Natural killer cell (primary cell): ENCODE data around the gene NUDT13. TPM values are rescaled to one million over a fixed set of nuclear protein-coding genes. Genes with fewer than 3 reads are reported as not detected.

Experiments used
- ATAC-seq, 3 donors: fragments of 150-1000 bp in 2 of 3; fragments of 200-7000 bp in 1 of 3; cut with Tn5 transposase; 1 replicate in 1 of 3; 2 replicates in 2 of 3; pipeline ENCODE4 v1.10.0; 2021; ENCODE audit warnings: mild to moderate bottlenecking in 2 of 3, moderate library complexity in 2 of 3
- DNase-seq, 2 donors: peaks; one replicate each; pipeline versions ENCODE4 v3.0.0 to v3.0.0-alpha.2; 2013 to 2021; ENCODE audit warnings: mixed read lengths in 1 of 2
- H3K27ac ChIP-seq: one replicate; pipeline ENCODE4 v1.5.1; 2013; ENCODE audit warnings: mild to moderate bottlenecking, low read length
- H3K27me3 ChIP-seq: one replicate; pipeline ENCODE4 v1.6.1; 2013; ENCODE audit warnings: low read length; ENCODE audit not compliant: control insufficient read depth, insufficient read depth
- H3K36me3 ChIP-seq: one replicate; pipeline ENCODE4 v1.6.1; 2013; ENCODE audit warnings: low read length; ENCODE audit not compliant: control insufficient read depth, insufficient read depth
- H3K4me1 ChIP-seq: one replicate; pipeline ENCODE4 v1.6.1; 2013; ENCODE audit warnings: low read length; ENCODE audit not compliant: control insufficient read depth, insufficient read depth
- H3K4me3 ChIP-seq: one replicate; pipeline ENCODE4 v1.5.1; 2013; ENCODE audit warnings: low read length
- H3K9me3 ChIP-seq: one replicate; pipeline ENCODE4 v1.6.1; 2013; ENCODE audit warnings: low read length; ENCODE audit not compliant: control insufficient read depth, insufficient read depth
- H3K27ac Mint-ChIP-seq, 2 donors: one replicate each; pipeline ENCODE4 v1.8.0; 2022; ENCODE audit warnings: mild to moderate bottlenecking in 2 of 2, mixed read lengths in 2 of 2, moderate library complexity in 1 of 2
- H3K27me3 Mint-ChIP-seq, 2 donors: one replicate each; pipeline ENCODE4 v1.8.0; 2022; ENCODE audit warnings: low read depth in 2 of 2, mixed read lengths in 2 of 2
- H3K36me3 Mint-ChIP-seq: one replicate; pipeline ENCODE4 v1.8.0; 2022; ENCODE audit warnings: mixed read lengths
- H3K4me1 Mint-ChIP-seq, 2 donors: one replicate each; pipeline ENCODE4 v1.8.0; 2022; ENCODE audit warnings: mixed read lengths in 2 of 2
- H3K4me3 Mint-ChIP-seq: one replicate; pipeline ENCODE4 v1.8.0; 2022; ENCODE audit warnings: mild to moderate bottlenecking, moderate library complexity, mixed read lengths
- H3K9me3 Mint-ChIP-seq, 2 donors: one replicate each; pipeline ENCODE4 v1.8.0; 2022; ENCODE audit warnings: mixed read lengths in 2 of 2
- WGBS: methylation state at CpG from one replicate; pipeline ENCODE4 v1.1.7; 2013; ENCODE audit warnings: missing lambda C conversion rate; ENCODE audit not compliant: insufficient coverage; 5-methylcytosine and 5-hydroxymethylcytosine counted together
- intact Hi-C: fragments of 100-400 bp; cut with micrococcal nuclease; formaldehyde crosslinking; loops from one replicate; pipeline ENCODE4 v1.14.2; 2022
- total RNA-seq, 4 donors: library from RNA; stranded (reverse); fragments of 120-200 nt in 1 of 4; gene quantifications; one replicate each; pipeline versions ENCODE4 v1.2.3 to v1.2.4, GENCODE V29; 2013 to 2022
- TF ChIP-seq, protein P1 (sequence below): fragments of 200-600 bp; IDR thresholded peaks from one replicate; pipeline ENCODE4 v1.8.0; 2022; ENCODE audit warnings: antibody characterized with exemption

The NUDT13 gene
- 1 to 10 TPM in 1 of 3 donors, under 1 TPM in 2; 0.35 to 1.3 (median 0.65) TPM for total RNA-seq
- 2.9 TPM for total RNA-seq (2013)

DNA sequence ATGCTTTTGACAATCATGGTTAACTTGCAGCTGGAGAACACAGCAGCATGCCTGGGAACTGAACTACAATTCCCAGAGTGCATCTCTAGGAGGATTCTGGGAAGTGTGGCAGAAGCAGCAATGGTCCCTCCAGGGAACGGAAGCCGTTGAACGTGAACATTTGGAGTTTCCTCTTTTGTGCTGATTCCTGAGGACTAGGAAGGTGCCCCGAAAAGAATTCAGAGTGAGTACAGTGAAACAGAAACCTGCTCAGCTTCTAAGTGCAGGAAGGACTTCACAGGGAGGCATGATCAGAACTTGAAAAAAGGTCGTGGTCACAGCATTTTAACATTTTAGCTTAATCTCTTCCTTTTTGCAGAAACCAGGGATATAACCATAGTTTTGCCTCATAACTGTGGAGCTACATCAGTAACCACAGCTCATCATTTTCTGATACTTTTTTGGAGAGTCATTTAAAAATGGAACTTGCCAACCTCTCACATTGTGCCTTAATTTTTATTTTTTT is at the start of gene NUDT13:
Gene NUDT13 (plus strand): TSS at position 111 of the 505 bp plus-strand sequence. CDS start 3,911 bp downstream, outside the sequence.
- H3K36me3 Mint-ChIP-seq: no peaks in the 10 kb centered on the region
- peaks cover 5% of the 10 kb centered on the region for H3K4me1 ChIP-seq
- DNase-seq (peak in 1 of 2 donors; percentile 79), ATAC-seq (peak; percentile 60 to 88 (median 64))
- H3K9me3 ChIP-seq: no peaks in the 10 kb centered on the region
- intact Hi-C loops: no loop called here
- 2% methylated on average over 5 of the region's 5 CpGs for WGBS
- peaks cover 0 to 12% of the 10 kb centered on the region in 2 donors for H3K4me1 Mint-ChIP-seq
- peak within 1 kb of the TSS; percentile 30 for H3K4me3 ChIP-seq
- TF ChIP-seq, protein P1, sequence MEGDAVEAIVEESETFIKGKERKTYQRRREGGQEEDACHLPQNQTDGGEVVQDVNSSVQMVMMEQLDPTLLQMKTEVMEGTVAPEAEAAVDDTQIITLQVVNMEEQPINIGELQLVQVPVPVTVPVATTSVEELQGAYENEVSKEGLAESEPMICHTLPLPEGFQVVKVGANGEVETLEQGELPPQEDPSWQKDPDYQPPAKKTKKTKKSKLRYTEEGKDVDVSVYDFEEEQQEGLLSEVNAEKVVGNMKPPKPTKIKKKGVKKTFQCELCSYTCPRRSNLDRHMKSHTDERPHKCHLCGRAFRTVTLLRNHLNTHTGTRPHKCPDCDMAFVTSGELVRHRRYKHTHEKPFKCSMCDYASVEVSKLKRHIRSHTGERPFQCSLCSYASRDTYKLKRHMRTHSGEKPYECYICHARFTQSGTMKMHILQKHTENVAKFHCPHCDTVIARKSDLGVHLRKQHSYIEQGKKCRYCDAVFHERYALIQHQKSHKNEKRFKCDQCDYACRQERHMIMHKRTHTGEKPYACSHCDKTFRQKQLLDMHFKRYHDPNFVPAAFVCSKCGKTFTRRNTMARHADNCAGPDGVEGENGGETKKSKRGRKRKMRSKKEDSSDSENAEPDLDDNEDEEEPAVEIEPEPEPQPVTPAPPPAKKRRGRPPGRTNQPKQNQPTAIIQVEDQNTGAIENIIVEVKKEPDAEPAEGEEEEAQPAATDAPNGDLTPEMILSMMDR: no peak
- H3K27ac ChIP-seq: peak within 1 kb of the TSS; percentile 29
- H3K27me3 Mint-ChIP-seq: no peaks in the 10 kb centered on the region
- peak within 1 kb of the TSS; percentile 93 for H3K4me3 Mint-ChIP-seq
- H3K9me3 Mint-ChIP-seq: no peaks in the 10 kb centered on the region
- H3K27me3 ChIP-seq: no peaks in the 10 kb centered on the region
- H3K27ac Mint-ChIP-seq: peak within 1 kb of the TSS; percentile 80 to 86
- no peaks in the 10 kb centered on the region for H3K36me3 ChIP-seq

DNA sequence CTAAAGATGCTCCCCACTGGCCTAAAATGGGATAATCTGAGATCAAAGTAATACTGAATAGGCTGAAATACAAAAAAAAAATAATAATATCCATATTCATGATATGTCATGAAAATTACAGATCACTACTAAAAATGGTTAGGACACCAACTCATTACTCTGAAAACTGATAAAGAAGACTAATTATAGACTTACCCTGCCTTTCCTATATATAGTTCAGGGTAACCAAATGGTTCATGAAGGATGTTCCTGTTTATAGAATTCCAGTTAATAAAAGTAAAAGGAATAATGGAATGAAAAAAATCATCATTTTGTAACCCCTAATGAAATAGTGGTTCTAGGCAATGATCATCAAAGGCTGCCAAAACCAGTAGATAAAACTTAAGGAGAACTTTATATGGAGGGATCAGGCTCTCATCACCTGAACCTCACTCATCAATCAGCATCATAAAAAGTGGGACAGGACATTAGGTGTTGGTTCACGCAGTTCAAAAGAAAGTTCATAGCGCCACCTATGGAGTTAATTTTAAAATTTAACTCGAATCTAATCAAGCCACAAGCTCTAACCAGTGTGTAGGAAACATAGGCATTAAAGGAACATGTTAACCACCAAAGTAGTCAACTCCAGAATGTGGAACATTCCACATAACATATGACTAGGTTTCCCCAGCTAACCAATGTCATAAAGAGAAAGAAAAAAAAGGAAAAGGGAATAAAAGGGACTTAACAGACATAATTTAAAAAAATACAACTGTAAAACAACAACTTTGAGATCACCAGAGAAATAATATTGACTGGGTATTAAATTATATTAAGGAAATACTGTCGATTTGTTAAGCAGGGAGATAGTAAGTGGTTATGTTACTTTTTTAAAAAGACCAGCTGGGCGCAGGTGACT is 49.3 kb upstream of the NUDT13 start:
- no peak overlapping the region for H3K27ac ChIP-seq
- Mint-ChIP-seq H3K4me1 (peaks cover 7 to 9% of the 10 kb centered on the region in 2 donors), H3K9me3 (no peaks in the 10 kb centered on the region), H3K27me3 (no peaks in the 10 kb centered on the region), H3K4me3 (no peak overlapping the region), H3K36me3 (no peaks in the 10 kb centered on the region), H3K27ac (peak overlapping the region in 1 of 2 donors; percentile 1)
- DNase-seq: peak in 1 of 2 donors; percentile 56
- H3K9me3 ChIP-seq: no peaks in the 10 kb centered on the region
- no peaks in the 10 kb centered on the region for H3K4me1 ChIP-seq
- 46% methylated on average over 5 of the region's 5 CpGs for WGBS
- H3K36me3 ChIP-seq: peaks cover 4% of the 10 kb centered on the region
- TF ChIP-seq, protein P1: peak; percentile 48
- no peaks in the 10 kb centered on the region for H3K27me3 ChIP-seq
- peak in 1 of 3 donors; percentile 44 for ATAC-seq
- intact Hi-C loops: loop anchor here (1.0 kb wide), 1 partner anchor 697 kb away; no protein-coding TSS in a partner anchor
- no peak overlapping the region for H3K4me3 ChIP-seq

DNA sequence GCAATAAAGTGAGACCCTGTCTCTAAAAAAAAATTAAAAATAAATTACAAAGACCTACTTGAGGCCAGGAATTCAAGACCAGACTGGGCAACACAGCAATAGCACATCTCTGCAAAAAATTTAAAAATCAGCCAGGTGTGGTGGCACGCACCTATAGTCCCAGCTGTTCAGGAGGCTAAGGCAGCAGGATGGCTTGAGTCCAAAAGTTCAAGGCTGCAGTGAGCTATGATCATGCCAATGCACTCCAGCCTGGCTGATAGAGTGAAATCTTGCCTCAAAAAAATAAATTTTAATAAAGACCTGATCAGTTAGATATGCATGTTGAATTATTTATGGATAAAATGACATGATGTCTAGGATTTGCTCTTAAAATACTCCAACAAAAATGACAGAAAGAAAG is 48.5 kb upstream of the NUDT13 start:
- Histone ChIP-seq H3K4me3 (no peak overlapping the region), H3K27ac (no peak overlapping the region), H3K27me3 (no peaks in the 10 kb centered on the region), H3K36me3 (peaks cover 2% of the 10 kb centered on the region), H3K4me1 (no peaks in the 10 kb centered on the region), H3K9me3 (no peaks in the 10 kb centered on the region)
- Mint-ChIP-seq H3K36me3 (no peaks in the 10 kb centered on the region), H3K4me3 (no peak overlapping the region), H3K27ac (no peak overlapping the region), H3K27me3 (no peaks in the 10 kb centered on the region), H3K4me1 (peaks cover 7 to 9% of the 10 kb centered on the region in 2 donors), H3K9me3 (no peaks in the 10 kb centered on the region)
- TF ChIP-seq, protein P1: no peak
- ATAC-seq (no peak), DNase-seq (no peak)
- 93% methylated on average over 1 of the region's 1 CpG for WGBS
- intact Hi-C loops: loop anchor here (1.0 kb wide), 1 partner anchor 697 kb away; no protein-coding TSS in a partner anchor
